Activated CD4-positive, CD25-positive, alpha-beta regulatory T cell treated with anti-CD3 and anti-CD28 coated beads, Interleukin-2, amount 50 U/mL, for 24 hours (primary cell): Measurements from ENCODE around the gene RARRES2.
"Not testable (repeated sequence)": the region's sequence is repeated elsewhere in the genome, so short reads cannot be mapped to it uniquely, and the experiment has no call there.

ENCODE experiments used
- ATAC-seq, 2 donors: fragments of 150-1000 bp; cut with Tn5 transposase; one replicate each; pipeline ENCODE4 v1.10.0; 2021; ENCODE audit warnings: mild to moderate bottlenecking in 1 of 2, moderate library complexity in 1 of 2

Gene RARRES2

DNA sequence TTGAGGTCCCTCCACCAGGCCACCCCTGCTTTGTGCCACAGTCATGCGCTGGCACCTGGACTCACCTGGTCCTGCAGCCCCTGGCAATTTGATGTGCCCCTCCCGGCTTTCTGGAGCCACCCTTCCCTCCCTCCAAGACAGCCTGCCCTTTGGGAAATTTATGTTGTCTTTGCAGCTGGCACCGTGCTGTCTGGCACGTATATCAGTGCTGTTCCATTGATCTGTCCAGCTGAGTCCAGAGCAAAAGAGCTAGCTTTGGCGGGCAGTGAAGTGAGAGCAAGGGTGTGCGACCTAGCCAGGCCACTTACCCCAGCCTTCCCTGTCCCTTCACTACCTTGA is 5.7 kb downstream of the RARRES2 start:
- no peak for ATAC-seq

DNA sequence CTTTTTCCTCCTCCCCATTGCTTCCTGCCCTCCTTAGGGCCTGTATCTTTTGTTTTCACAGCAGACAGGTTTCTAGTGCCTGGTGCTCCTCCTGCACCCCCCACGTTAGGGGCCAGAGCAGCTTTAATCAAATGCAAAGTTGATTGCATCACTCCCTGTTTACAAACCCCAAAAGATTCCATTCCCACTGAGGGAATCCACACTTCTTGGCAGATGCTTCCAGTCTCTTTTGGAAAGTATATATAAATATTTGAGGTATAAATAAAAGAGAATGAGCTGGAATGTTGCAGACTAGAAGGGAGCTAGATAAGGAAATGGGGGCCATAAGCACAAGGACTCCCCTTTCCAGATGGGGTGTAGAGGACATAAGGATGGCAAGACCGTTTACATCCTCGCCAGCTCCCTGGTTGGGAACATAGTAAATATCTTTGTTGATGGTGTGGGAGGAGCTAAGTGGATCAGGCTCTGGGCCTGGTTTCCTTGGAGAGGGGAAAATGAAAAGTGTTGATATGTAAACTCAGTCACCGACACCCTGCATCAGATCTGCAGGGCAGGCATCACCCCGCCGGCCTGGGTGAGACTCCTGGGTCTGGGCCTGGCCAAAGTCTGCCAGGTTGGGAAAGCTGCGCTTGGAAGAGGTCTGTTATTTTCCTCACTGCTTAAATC is 6.2 kb downstream of the RARRES2 start:
- no peak for ATAC-seq

GRCh38 chr7:150334108-150334507 is 7.3 kb downstream of the RARRES2 start:
- ATAC-seq, result no peak

DNA sequence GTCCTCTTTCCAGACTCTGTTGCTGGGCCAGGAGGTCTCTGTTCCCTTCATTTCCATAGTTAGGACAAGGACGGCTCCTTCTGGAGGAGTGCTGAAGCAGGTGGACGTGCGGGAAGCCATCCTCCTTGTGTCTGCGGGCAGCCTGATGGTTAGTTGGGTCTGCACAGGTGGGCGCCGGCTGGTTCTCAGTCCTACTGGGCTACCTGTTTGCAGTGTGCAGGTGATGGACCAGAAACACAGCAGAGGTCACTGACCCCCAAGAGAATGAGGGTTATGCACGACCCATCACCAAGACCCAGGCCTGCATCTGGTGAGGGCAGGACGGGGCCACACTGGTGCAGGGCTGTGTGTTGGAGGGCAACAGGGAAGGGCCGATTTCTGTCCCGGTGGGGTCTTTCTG is 7.8 kb downstream of the RARRES2 start:
- ATAC-seq, result no peak

DNA sequence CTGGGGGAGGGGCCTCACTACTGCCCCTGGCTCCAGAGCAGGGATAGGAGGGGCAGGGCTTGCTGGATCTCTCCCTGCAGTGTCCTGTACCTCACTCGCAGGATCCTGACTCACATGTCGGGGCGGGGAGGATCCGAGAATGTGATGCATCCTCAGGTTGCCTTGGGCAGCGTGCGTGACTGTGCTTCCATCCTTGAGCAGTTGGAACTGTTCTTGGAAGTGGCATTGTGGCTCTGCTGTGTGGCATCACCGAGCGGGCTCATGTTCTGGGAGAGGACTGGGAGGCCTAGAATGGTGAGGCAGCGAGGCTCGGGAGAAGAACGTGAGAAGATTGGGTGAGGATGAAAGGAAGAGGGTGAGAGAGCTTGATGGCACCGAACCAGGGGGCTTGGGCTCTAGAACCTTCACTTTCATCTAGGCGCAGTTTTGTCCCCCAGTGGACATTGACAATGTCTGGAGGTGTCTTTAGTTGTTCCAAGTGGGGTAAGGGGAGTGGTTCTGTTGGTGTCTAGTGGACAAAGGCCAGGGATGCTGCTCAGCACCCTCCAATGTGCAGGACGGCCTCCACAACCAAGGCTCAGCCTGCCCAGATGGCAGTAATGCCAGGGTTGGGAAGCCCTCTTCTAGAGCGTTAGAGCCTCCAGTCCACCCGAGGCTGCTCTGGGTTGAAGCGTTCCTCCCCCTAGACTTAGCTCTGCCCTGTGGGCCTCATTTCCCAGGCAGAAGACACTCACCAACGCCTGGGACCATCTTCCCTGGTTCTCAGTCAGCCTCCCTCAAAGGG is 8.4 kb downstream of the RARRES2 start:
- ATAC-seq, result no peak

DNA sequence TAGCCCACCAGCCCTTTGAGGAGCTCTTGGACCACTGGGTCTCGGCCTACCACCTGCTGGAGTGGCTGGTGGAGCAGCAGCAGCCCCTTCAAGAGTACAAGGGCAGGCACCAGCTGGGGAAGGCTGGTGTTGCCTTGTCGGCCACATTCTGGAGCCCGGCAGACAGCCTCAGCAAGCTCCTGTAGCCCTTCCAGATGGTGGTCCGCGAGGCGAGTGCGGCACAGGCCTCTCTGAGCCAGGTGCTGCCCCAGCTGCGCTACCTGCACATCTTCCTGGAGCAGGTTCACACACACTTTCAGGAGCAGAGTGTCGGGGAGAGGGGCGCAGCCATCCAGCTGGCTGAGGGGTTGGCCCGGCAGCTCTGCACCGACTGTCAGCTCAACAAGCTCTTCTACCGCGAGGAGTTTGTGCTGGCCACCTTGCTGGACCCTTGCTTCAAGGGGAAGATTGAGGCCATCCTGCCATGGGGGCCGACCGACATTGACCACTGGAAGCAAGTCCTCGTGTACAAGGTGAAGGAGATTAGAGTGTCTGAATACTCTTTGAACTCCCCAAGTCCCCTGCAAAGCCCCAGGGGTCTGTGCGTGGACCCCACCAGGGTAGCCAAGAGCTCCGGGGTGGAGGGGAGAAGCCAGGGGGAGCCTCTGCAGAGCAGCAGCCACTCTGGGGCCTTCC is 11.1 kb downstream of the RARRES2 start:
- no peak for ATAC-seq

DNA sequence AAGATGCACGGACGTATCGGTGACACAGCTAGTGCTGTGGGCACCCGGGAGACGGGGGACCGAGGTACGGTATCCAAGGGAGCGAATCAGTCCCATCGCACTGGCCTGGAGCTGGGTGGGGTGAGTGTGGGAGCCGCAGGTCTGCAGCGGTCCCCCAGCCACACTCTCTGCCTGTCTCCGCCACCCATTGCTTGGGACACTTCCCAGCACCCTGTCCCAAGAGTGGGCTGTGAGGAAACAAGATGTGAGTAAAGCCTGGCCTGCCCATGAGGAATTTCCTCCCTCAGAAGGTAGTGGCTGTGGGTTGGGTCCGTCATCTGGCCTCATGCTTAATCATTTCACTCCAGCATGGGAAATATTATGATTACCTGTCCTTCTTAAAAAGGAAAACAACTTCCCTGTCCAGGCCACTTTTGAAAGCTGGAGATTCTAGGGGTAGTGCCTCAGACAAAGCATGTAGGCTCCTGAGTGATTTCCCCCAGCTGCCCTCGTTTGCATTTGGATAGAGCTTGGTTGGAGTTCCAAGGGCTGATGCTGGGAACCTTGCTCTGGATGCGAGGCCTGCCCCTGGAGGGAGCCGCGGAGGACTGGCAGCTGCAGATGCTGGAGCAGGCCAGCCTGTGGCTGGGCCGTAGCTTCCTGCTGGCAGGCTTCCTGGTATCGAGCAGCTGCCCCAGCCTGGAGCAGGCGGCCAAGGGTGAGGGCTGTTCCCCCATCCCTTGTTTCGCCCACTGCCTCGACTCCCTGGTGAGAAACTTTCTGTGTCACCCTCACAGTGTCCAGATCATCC is 11.9 kb downstream of the RARRES2 start:
- ATAC-seq, result no peak

DNA sequence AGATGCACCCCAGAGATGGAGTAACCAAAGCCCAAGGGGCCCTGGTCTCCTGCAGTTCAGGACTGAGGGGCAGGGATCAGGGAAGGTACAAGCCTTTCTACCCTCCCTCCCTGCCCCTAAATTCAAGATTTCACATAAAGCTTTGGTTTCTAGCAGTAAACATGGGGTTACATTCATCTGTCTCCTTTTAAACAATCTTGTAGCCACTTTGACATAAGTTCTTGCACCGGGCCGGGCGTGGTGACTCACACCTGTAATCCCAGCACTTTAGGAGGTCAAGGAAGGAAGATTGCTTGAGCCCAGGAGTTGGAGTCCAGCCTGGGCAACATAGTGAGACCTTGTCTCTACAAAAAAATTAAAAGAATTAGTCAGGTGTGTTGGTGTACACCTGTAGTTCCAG is 14.1 kb downstream of the RARRES2 start:
- ATAC-seq, result no peak

DNA sequence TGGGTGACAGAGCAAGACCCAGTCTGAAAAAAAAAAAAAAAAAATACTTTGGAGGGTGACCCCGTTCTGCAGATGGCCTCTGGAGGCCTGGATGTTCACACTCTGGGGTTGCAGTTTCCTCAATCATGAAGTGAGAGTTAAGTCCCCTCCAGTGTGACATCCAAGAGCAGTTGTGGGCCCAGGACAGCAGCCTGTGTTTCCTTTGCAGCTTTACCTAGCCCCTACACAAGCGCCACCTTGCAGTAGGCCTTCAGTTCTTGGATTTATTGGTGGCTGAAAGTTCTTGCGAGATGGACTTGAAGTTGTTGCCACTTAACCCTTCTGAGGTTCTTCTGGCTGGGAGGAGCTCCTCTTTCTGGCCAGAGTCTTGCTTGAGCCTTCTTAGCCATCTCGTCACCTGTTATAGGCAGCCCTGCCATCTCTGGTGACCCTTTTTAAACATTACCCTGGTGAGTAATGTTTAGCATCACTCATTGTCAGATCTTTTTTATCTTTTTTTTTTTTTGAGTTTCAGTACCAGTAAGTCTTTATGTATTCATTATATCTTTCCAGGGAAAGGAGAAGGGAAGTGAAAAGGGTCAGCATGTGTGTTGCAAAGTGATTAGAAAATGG is 14.7 kb downstream of the RARRES2 start:
- ATAC-seq, result no peak

DNA sequence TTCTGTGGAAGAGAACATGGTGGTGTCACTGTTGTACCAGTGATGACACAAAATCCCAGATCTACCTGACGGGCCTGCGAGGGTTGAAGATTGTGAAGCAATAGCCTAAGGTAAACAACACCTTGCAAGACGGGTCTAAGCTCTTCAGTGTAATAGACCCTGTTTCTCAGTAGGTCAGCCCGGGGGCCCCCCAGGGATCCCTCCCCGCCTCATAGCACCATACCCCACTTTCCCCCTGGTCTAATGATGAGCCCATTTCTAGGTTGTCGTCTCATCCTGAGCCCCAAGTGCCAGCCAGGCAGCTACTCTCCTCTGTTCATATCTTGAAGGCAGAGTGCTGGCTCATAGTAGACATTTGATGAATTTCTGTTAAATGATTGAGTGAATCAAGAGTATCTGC is 15.5 kb downstream of the RARRES2 start:
- ATAC-seq, result no peak

- no peak for ATAC-seq
Observed at GRCh38 chr7:150325110-150325611, 16.3 kb downstream of the RARRES2 start.

GRCh38 chr7:150324373-150324961 is 17.0 kb downstream of the RARRES2 start:
- no peak for ATAC-seq

DNA sequence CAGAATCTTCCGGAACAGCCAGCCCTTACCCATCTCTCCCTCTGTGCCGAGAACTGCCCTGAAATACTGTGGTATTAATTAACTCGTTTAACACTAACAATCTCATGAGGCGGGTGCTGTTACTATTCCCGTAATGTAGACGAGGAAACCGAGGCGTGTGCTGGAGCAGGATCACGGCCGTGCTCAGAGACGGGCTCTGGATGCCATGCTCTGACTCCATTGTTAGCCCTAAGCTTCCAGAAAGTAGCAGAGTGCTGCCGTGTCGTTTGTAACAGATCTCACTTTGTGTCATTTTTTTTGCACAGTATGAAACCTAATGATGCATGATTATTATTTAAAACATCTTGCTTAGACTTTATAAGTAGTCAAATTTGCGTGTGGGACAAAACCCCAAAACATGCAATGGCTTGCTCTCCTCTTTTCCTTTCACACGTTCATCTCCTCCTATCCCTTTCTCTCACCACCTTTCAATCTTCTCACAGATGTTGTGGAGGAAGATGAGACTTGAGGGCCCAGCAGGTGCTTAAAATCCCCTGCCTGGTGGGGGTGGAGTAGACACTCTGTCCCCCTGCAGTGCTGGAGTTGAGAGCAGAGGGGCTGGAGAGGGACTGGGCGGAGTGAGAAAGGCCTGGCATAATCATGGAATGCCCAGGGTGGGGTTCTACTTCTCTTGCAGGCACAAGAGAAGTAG is 17.6 kb downstream of the RARRES2 start:
- ATAC-seq, result peak in 1 of 2 donors; percentile 5

DNA sequence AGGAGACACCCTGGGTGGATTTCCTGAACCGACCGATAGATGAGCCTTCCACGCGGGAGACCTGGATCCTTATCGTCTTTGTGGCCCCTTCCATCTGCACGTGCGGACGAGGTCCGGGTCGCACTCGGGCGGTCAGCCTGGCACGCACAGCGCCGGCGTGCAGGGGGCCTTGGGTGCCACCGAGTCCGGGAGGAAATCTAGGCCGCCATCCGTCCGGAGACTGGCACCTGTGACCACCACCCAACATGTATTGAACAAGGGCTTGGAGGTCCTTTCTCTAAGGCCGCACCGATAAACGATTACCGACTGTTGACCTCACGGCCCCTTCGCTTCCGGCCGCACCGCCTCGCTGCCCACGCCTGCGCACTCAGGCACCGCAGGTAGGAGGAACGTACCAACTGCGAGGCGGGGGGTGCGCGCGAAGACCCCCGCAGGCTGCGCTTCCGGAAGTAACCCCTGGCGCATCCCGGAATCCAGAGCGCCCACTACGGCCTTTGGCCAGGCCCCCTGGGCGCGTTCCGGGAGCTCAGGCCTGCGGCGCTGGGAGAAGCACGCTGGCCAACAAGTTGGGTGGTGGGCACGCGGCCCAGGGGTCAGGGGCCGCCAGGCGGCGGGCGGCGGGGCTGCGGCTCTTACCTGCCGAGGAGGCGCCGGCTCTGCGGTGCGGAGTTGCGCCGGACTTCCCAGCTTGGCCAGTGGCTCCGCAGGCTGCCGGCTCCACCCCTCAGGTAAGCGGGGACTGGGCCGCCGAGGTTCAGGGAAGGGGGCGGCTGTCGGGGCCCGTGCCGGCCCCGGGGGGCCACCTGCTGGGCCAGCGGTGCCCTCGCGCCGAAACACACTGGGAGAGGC is 18.4 kb downstream of the RARRES2 start, which contains the start of the genes ACTR3C and LRRC61:
Gene ACTR3C (minus strand): TSS at position 713 of the 849 bp plus-strand sequence. CDS start 28,249 bp downstream, outside the sequence.
Gene LRRC61 (plus strand): TSS at position 523 of the 849 bp plus-strand sequence. CDS start 13,507 bp downstream, outside the sequence.
- peak; percentile 17 to 44 for ATAC-seq

DNA sequence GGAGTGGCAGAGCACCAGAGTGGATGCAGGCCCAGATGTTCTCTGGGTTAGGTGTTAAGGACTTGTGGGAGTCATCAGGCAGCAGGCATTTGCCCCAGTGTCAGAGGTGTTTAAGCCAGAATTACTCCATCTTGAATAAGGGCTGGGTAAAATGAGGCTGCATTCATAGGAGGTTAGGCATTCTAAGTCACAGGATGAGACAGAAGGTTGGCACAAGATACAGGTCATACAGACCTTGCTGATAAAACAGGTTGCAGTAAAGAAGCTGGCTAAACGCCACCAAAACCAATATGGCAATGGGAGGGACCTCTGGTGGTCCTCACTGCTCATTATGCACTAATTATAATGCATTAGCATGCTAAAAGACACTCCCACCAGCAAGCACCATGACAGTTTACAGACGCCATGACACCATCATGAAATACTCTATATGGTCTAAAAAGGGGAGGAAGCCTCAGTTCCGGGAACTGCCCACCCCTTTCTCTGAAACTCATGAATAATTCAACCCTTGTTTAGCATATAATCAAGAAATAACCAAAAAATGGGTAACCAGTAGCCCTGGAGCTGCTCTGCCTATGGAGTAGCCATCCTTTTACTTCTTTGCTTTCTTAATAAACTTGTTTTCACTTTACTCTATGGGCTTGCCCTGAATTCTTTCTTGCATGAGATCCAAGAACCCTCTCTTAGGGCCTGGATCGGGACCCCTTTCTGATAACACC is 19.2 kb downstream of the RARRES2 start:
- peak; percentile 25 to 38 for ATAC-seq

- no peak for ATAC-seq
Observed at GRCh38 chr7:150321788-150322113, 19.7 kb downstream of the RARRES2 start.

DNA sequence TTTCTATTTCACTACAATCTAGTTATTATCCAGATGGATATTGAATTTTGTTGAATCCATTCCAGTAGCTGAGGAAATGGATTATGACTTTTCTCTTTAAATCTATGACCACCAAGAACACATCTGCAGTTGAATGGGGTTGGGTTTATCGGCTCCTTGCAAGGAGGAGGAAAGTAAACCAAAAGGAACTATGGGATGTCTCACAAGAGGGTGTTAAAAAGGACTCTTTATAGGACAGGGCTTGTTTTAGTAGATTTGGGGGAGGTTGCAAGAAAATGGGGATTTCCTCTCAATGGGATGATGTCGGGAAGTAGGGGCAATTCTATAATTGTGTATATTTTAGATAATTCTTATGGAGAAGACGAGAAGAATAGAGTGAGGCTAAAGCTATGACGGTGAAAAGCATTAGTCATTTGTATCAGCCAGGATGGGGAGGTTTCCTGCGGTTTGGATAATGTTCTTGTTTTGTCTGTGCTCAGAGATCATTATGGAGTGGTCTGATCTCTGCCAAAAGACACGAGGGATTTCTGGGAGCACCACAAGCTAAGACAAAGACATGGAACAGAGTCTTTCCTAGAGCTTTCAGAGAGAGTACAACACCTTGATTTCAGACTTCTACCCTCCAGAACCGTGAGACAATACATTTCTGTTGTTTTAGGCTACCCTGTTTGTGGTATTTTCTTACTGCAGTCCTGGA is 23.5 kb downstream of the RARRES2 start:
- ATAC-seq, result no peak

GRCh38 chr7:150316987-150317386 is 24.4 kb downstream of the RARRES2 start:
- not testable (repeated sequence) for ATAC-seq
